NCI-H1694 (cell line): ENCODE measurements around the gene CISD1.

Experiments
- DNase-seq: peaks from one replicate; lab custom pipeline; 2025; lab: John Stamatoyannopoulos, UW

The CISD1 gene

GRCh38 chr10:58266003-58266825 is 2.7 kb upstream of the CISD1 start:
- no peak for DNase-seq

GRCh38 chr10:58266826-58267712 is 1.9 kb upstream of the CISD1 start:
- DNase-seq = no peak

- DNase-seq = peak; percentile 51
These were observed 1.1 kb upstream of the CISD1 start, which contains the start of gene IPMK for GRCh38 chr10:58267713-58268453. Gene IPMK (minus strand): TSS chr10:58267894. CDS start chr10:58267611, 283 bp downstream.

- no peak for DNase-seq
These were observed 462 bp upstream of the CISD1 start for GRCh38 chr10:58268454-58268945.

- DNase-seq = peak; percentile 24
These were observed 874 bp downstream of the CISD1 start for GRCh38 chr10:58269782-58270290.

- DNase-seq = no peak
These were observed 6.3 kb downstream of the CISD1 start for GRCh38 chr10:58275261-58275660.

GRCh38 chr10:58275908-58276307 is 6.9 kb downstream of the CISD1 start:
- no peak for DNase-seq

GRCh38 chr10:58278274-58278961 is 9.5 kb downstream of the CISD1 start:
- no peak for DNase-seq

- no peak for DNase-seq
These were observed 10.0 kb downstream of the CISD1 start for GRCh38 chr10:58278962-58279307.

GRCh38 chr10:58280477-58280876 is 11.5 kb downstream of the CISD1 start:
- no peak for DNase-seq

GRCh38 chr10:58281092-58281752 is 12.3 kb downstream of the CISD1 start:
- DNase-seq = no peak

- no peak for DNase-seq
These were observed 13.7 kb downstream of the CISD1 start for GRCh38 chr10:58282615-58283014.

GRCh38 chr10:58291538-58292174 is 22.7 kb downstream of the CISD1 start:
- DNase-seq = peak; percentile 46

GRCh38 chr10:58293989-58294388 is 25.0 kb downstream of the CISD1 start:
- no peak for DNase-seq

- DNase-seq = peak; percentile 32
These were observed 30.6 kb downstream of the CISD1 start for GRCh38 chr10:58299580-58299979.

- DNase-seq = no peak
These were observed 31.7 kb downstream of the CISD1 start for GRCh38 chr10:58300676-58301075.

- DNase-seq = no peak
These were observed 33.3 kb downstream of the CISD1 start for GRCh38 chr10:58302254-58302653.

- no peak for DNase-seq
These were observed 35.2 kb downstream of the CISD1 start for GRCh38 chr10:58304099-58304633.

GRCh38 chr10:58305821-58306220 is 36.9 kb downstream of the CISD1 start:
- DNase-seq = no peak

GRCh38 chr10:58307676-58308075 is 38.7 kb downstream of the CISD1 start:
- DNase-seq = no peak
